ENCODE results near the gene GAS7.
A peak's percentile ranks its signal among the peaks of the same experiment; 100 is the strongest.

GAS7 gene

DNA sequence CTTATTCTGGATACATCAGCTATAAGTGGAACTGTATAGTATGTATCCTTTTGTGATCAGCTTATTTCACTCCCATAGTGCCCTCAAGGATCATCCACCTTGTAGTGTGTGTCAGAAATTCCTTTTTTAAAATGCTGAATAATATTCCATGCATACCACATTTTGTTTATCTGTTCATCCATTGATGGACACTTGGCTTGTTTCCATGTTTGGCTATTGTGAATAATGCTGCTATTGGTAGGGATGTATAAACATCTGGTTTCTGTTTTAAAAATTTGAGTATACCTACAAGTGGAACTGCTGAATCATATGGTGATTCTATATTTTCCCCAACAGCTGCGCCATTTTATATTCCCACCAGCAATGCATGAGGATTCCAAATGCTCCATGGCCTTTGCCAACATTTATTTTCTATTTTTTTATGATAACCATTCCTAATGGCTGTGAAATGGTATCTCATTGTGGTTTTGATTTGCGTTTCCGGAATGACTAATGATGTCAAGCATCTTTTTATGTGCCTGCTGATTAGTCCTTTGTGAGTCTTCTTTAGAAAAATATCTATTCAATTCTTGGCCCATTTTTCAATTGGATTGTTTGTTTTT, 304.9 kb downstream of the GAS7 start:
- POLR2A ChIA-PET: no interaction called here
- no peak for DNase-seq (ENCODE audit: low read depth, low spot score)
- CTCF ChIA-PET: no interaction called here
- no peak overlapping the region for H3K4me3 ChIP-seq (ENCODE audit: low read depth, low read length)
- TF ChIP-seq, protein P1, sequence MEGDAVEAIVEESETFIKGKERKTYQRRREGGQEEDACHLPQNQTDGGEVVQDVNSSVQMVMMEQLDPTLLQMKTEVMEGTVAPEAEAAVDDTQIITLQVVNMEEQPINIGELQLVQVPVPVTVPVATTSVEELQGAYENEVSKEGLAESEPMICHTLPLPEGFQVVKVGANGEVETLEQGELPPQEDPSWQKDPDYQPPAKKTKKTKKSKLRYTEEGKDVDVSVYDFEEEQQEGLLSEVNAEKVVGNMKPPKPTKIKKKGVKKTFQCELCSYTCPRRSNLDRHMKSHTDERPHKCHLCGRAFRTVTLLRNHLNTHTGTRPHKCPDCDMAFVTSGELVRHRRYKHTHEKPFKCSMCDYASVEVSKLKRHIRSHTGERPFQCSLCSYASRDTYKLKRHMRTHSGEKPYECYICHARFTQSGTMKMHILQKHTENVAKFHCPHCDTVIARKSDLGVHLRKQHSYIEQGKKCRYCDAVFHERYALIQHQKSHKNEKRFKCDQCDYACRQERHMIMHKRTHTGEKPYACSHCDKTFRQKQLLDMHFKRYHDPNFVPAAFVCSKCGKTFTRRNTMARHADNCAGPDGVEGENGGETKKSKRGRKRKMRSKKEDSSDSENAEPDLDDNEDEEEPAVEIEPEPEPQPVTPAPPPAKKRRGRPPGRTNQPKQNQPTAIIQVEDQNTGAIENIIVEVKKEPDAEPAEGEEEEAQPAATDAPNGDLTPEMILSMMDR (IDR thresholded peaks at IDR 0.05; ENCODE audit: insufficient read depth, low read length, missing control alignments): no peak

GRCh38 chr17:9890124-9890523, 308.3 kb downstream of the GAS7 start:
- no peak overlapping the region for H3K4me3 ChIP-seq (ENCODE audit: low read depth, low read length)
- POLR2A ChIA-PET: no interaction called here
- TF ChIP-seq, protein P1 (IDR thresholded peaks at IDR 0.05; ENCODE audit: insufficient read depth, low read length, missing control alignments): peak; percentile 31
- DNase-seq (ENCODE audit: low read depth, low spot score): no peak
- CTCF ChIA-PET: interaction anchor here (1.0 to 1.1 kb wide), 3 partner anchors 10 to 31 kb away, joined by 3 to 4 read pairs (median 3); no protein-coding TSS in a partner anchor

DNA sequence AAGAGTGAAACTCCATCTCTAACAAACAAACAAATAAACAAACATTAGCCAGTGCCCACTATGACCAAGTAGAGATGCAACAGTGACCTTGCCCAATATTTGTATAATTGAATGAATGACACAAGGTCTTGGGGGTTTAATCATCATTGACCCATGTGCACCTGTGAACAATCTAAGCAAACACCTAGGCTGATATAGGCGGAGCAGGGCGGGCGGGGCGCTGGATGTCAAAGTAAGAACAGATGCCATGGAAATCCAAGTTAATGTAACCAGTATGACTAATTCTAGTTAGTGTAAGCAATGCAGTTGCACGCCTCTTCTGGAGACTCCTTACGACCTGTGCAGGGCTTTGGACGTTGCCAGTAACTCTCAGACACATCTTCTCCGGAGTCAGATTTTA, 310.9 kb downstream of the GAS7 start:
- DNase-seq (ENCODE audit: low read depth, low spot score): no peak
- TF ChIP-seq, protein P1 (IDR thresholded peaks at IDR 0.05; ENCODE audit: insufficient read depth, low read length, missing control alignments): no peak
- CTCF ChIA-PET: no interaction called here
- H3K4me3 ChIP-seq (ENCODE audit: low read depth, low read length): no peak overlapping the region
- POLR2A ChIA-PET: no interaction called here

- POLR2A ChIA-PET: no interaction called here
- DNase-seq (ENCODE audit: low read depth, low spot score): no peak
- TF ChIP-seq, protein P1 (IDR thresholded peaks at IDR 0.05; ENCODE audit: insufficient read depth, low read length, missing control alignments): no peak
- no peak overlapping the region for H3K4me3 ChIP-seq (ENCODE audit: low read depth, low read length)
- CTCF ChIA-PET: no interaction called here
These were observed 312.1 kb downstream of the GAS7 start for GRCh38 chr17:9886141-9886930.

- ChIA-PET CTCF (interaction anchor here (0.6 to 1.2 kb wide), 3 partner anchors 44 to 733 kb away, joined by 3 to 4 read pairs (median 3); no protein-coding TSS in a partner anchor), POLR2A (no interaction called here)
- H3K4me3 ChIP-seq (ENCODE audit: low read depth, low read length): no peak overlapping the region
- TF ChIP-seq, protein P1 (IDR thresholded peaks at IDR 0.05; ENCODE audit: insufficient read depth, low read length, missing control alignments): no peak
- DNase-seq (ENCODE audit: low read depth, low spot score): no peak
These were observed 315.0 kb downstream of the GAS7 start for GRCh38 chr17:9883451-9883850.

DNA sequence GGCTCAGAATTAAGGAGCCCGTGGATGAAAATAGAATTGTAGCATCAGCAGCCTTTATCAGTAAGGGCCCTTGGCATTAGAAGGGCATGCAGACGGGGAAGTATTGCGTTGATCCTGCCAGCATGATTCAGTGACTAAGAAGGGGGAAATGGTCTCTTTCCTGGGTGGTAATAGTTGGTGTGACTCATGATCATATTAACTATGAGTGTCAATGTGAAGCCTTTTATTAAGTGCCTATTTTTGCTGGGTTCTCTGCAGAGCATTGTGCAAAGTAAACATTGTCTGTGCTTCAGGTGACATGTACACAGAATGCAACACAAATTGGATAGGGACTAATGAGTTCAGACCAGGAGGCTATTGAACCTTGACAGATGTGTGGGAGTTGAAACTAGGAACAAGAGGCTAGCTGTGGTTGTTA, 317.8 kb downstream of the GAS7 start:
- CTCF ChIA-PET: interaction anchor here (1.0 kb wide), 1 partner anchor 9 kb away, joined by 3 read pairs; no protein-coding TSS in a partner anchor
- TF ChIP-seq, protein P1 (IDR thresholded peaks at IDR 0.05; ENCODE audit: insufficient read depth, low read length, missing control alignments): no peak
- no peak overlapping the region for H3K4me3 ChIP-seq (ENCODE audit: low read depth, low read length)
- POLR2A ChIA-PET: no interaction called here
- no peak for DNase-seq (ENCODE audit: low read depth, low spot score)
